NT2/D1 (cell line): ENCODE measurements around the gene BTBD8.

Source experiments
- SUZ12 ChIP-seq: IDR thresholded peaks from 2 replicates; pipeline ENCODE4 v1.6.1; 2011; ENCODE audit not compliant: insufficient read length, insufficient read depth; ENCODE audit errors: extremely low read depth
- YY1 ChIP-seq: IDR thresholded peaks from 2 replicates; pipeline ENCODE4 v1.6.1; 2011; ENCODE audit not compliant: insufficient read length, insufficient read depth

DNA sequence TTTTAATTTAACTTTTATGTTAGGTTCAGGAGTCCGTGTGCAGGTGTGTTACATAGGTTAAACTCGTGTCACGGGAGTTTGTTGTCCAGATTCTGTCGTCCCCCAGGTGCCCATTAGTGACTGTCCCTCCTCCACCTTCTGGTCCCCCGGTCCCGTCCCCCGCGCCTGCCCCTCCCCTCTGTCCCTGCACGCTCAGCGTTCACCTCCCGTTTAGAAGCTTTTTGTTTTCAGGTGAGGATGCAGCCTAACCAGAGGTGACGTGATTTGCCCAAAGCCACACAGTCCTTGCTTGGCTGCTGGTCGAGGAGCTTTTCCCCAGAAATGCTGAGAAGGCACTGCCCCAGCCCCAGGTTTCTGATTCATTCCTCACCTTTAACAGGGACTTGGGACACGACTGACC lies 138.4 kb downstream of the BTBD8 start:
- TF ChIP-seq SUZ12 (no peak), YY1 (no peak)
